Ishikawa (cell line): ENCODE results near the gene CPNE4.

Source experiments
- CEBPB ChIP-seq: IDR thresholded peaks from 2 replicates; pipeline ENCODE4 v1.6.1; 2012
- CREB1 ChIP-seq: IDR thresholded peaks from 2 replicates; pipeline ENCODE4 v1.6.1; 2012; ENCODE audit warnings: low read depth
- EP300 ChIP-seq: IDR thresholded peaks from 2 replicates; pipeline ENCODE4 v1.6.1; 2012; ENCODE audit warnings: borderline replicate concordance
- NFIC ChIP-seq: IDR thresholded peaks from 2 replicates; pipeline ENCODE4 v1.6.1; 2012
- RAD21 ChIP-seq: IDR thresholded peaks from 2 replicates; pipeline ENCODE4 v1.6.1; 2012; ENCODE audit warnings: low read depth
- TAF1 ChIP-seq: IDR thresholded peaks from 2 replicates; pipeline ENCODE4 v1.6.1; 2012; ENCODE audit warnings: low read depth, mild to moderate bottlenecking
- TCF12 ChIP-seq: IDR thresholded peaks from 2 replicates; pipeline ENCODE4 v1.6.1; 2012; ENCODE audit warnings: low read depth
- TEAD4 ChIP-seq: IDR thresholded peaks from 2 replicates; pipeline ENCODE4 v1.6.1; 2012
- YY1 ChIP-seq: IDR thresholded peaks from 2 replicates; pipeline ENCODE4 v1.6.1; 2012; ENCODE audit warnings: low read depth
- ZBTB7A ChIP-seq: IDR thresholded peaks from 2 replicates; pipeline ENCODE4 v1.6.1; 2012; ENCODE audit warnings: low read depth
- TF ChIP-seq, protein P1 (sequence below): IDR thresholded peaks from 2 replicates; pipeline ENCODE4 v1.6.1; 2012; ENCODE audit warnings: low read depth, mild to moderate bottlenecking
- TF ChIP-seq, protein P2 (sequence below): IDR thresholded peaks from 2 replicates; pipeline ENCODE4 v1.6.1; 2012
- TF ChIP-seq, protein P3 (sequence below): IDR thresholded peaks from 2 replicates; pipeline ENCODE4 v1.6.1; 2012

DNA sequence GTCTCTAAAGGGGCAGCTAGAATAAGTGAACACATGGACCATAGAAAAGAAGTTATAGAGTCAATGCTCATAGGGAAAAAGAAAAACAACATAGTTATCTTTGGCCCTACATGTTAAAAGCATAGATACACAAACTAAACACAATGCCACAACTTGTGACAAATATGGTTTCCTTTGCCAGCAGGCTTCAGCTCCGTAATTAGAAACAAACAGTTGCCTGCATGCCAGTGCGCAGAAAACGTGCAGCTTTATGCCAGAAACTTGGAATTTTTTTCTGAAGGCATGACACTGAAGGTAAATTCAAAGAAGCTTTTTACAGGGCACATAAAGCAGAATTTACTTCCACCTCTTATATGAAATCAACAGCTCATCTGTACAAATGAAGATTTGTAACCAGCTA is 2.2 kb upstream of the CPNE4 start:
- TF ChIP-seq TEAD4 (no peak), EP300 (no peak), YY1 (no peak), RAD21 (no peak), NFIC (no peak), CEBPB (no peak), CREB1 (no peak), TAF1 (no peak), TCF12 (no peak), ZBTB7A (no peak)
- TF ChIP-seq, protein P1, sequence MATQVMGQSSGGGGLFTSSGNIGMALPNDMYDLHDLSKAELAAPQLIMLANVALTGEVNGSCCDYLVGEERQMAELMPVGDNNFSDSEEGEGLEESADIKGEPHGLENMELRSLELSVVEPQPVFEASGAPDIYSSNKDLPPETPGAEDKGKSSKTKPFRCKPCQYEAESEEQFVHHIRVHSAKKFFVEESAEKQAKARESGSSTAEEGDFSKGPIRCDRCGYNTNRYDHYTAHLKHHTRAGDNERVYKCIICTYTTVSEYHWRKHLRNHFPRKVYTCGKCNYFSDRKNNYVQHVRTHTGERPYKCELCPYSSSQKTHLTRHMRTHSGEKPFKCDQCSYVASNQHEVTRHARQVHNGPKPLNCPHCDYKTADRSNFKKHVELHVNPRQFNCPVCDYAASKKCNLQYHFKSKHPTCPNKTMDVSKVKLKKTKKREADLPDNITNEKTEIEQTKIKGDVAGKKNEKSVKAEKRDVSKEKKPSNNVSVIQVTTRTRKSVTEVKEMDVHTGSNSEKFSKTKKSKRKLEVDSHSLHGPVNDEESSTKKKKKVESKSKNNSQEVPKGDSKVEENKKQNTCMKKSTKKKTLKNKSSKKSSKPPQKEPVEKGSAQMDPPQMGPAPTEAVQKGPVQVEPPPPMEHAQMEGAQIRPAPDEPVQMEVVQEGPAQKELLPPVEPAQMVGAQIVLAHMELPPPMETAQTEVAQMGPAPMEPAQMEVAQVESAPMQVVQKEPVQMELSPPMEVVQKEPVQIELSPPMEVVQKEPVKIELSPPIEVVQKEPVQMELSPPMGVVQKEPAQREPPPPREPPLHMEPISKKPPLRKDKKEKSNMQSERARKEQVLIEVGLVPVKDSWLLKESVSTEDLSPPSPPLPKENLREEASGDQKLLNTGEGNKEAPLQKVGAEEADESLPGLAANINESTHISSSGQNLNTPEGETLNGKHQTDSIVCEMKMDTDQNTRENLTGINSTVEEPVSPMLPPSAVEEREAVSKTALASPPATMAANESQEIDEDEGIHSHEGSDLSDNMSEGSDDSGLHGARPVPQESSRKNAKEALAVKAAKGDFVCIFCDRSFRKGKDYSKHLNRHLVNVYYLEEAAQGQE = no peak
- TF ChIP-seq, protein P2, sequence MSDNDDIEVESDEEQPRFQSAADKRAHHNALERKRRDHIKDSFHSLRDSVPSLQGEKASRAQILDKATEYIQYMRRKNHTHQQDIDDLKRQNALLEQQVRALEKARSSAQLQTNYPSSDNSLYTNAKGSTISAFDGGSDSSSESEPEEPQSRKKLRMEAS = no peak
- TF ChIP-seq, protein P3, sequence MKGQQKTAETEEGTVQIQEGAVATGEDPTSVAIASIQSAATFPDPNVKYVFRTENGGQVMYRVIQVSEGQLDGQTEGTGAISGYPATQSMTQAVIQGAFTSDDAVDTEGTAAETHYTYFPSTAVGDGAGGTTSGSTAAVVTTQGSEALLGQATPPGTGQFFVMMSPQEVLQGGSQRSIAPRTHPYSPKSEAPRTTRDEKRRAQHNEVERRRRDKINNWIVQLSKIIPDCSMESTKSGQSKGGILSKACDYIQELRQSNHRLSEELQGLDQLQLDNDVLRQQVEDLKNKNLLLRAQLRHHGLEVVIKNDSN = no peak
